H1 (cell line): ENCODE results near the gene DHPS. TPM values are rescaled to one million over a fixed set of nuclear protein-coding genes. Genes with fewer than 3 reads are reported as not detected.

ENCODE experiments used
- CTCF ChIA-PET: fragments of 300-600 bp; sonication (Branson Sonifier 250); formaldehyde crosslinking; loops from one replicate; lab custom pipeline; 2021; ENCODE audit not compliant: partially characterized antibody; lab: Charles Lee
- POLR2A ChIA-PET: fragments of 300-600 bp; sonication (Branson Sonifier 250); formaldehyde crosslinking; loops from one replicate; lab custom pipeline; 2021; ENCODE audit warnings: inconsistent platforms; ENCODE audit not compliant: partially characterized antibody; lab: Charles Lee
- DNase-seq, 2 experiments: peaks; one replicate each; pipeline versions ENCODE4 v3.0.0 to v3.0.0-alpha.2; 2010 to 2022; ENCODE audit warnings: low spot score in 2 of 2, low read depth in 1 of 2, mixed read lengths in 1 of 2
- FAIRE-seq: peaks from 2 replicates; lab custom pipeline; 2011; peaks lifted over from hg19 to GRCh38; lab: Jason Lieb, UNC
- H2AFZ ChIP-seq: 2 replicates; pipeline ENCODE4 v1.8.1; 2012; ENCODE audit warnings: low read length, inconsistent platforms
- H2AK5ac ChIP-seq: 2 replicates; pipeline ENCODE4 v1.6.1; 2013; ENCODE audit warnings: low read depth, low read length
- H2BK120ac ChIP-seq: replicated peaks from 2 replicates; pipeline ENCODE3; 2013; ENCODE audit warnings: low read depth, low read length, inconsistent platforms
- H2BK12ac ChIP-seq: 2 replicates; pipeline ENCODE4 v1.6.1; 2013; ENCODE audit warnings: low read depth, low read length
- H2BK15ac ChIP-seq: 2 replicates; pipeline ENCODE4 v1.6.1; 2013; ENCODE audit warnings: low read length
- H2BK20ac ChIP-seq: 2 replicates; pipeline ENCODE4 v1.6.1; 2013; ENCODE audit warnings: low read length
- H2BK5ac ChIP-seq: 2 replicates; pipeline ENCODE4 v1.6.1; 2013; ENCODE audit warnings: low read depth, low read length
- H3K14ac ChIP-seq: 2 replicates; pipeline ENCODE4 v1.6.1; 2013; ENCODE audit warnings: inconsistent platforms; ENCODE audit not compliant: insufficient read length
- H3K18ac ChIP-seq: 2 replicates; pipeline ENCODE4 v1.6.1; 2013; ENCODE audit warnings: low read length; ENCODE audit errors: extremely low read depth
- H3K23ac ChIP-seq: 2 replicates; pipeline ENCODE4 v1.6.1; 2013; ENCODE audit warnings: inconsistent platforms; ENCODE audit not compliant: insufficient read length
- H3K23me2 ChIP-seq: 2 replicates; pipeline ENCODE4 v1.6.1; 2013; ENCODE audit warnings: low read depth, low read length
- H3K27ac ChIP-seq: 2 replicates; pipeline ENCODE4 v1.6.1; 2011; ENCODE audit warnings: low read depth, low read length, inconsistent platforms
- H3K27me3 ChIP-seq, 4 experiments: replicated peaks in 1 of 4; 1 replicate in 1 of 4; 2 replicates in 3 of 4; pipeline versions ENCODE4 v1.6.1 to v1.8.1; 2011 to 2013; ENCODE audit warnings: low read length in 3 of 4, mild to moderate bottlenecking in 3 of 4, inconsistent platforms in 2 of 4, mixed read lengths in 2 of 4, moderate library complexity in 1 of 4; ENCODE audit not compliant: control insufficient read depth in 3 of 4, insufficient read depth in 3 of 4; ENCODE audit errors: extremely low read depth in 1 of 4
- H3K36me3 ChIP-seq, 4 experiments: 2 replicates each; pipeline versions ENCODE4 v1.6.1 to v1.8.1; 2011 to 2013; ENCODE audit warnings: mild to moderate bottlenecking in 4 of 4, low read length in 3 of 4, moderate library complexity in 2 of 4, control low read depth in 1 of 4, inconsistent platforms in 1 of 4; ENCODE audit not compliant: insufficient read depth in 4 of 4, control insufficient read depth in 2 of 4
- H3K4ac ChIP-seq: replicated peaks from 2 replicates; pipeline ENCODE3; 2013; ENCODE audit warnings: low read length, low read depth, mixed read lengths, inconsistent platforms; ENCODE audit not compliant: insufficient read length
- H3K4me1 ChIP-seq, 4 experiments: replicated peaks in 1 of 4; 1 replicate in 1 of 4; 2 replicates in 3 of 4; pipeline versions ENCODE4 v1.6.1 to v1.8.1; 2011 to 2013; ENCODE audit warnings: low read length in 3 of 4, inconsistent platforms in 2 of 4, mixed read lengths in 1 of 4; ENCODE audit not compliant: insufficient read depth in 4 of 4, control insufficient read depth in 3 of 4
- H3K4me2 ChIP-seq, 2 experiments: 2 replicates each; pipeline versions ENCODE4 v1.6.1 to v1.8.1; 2011 to 2013; ENCODE audit warnings: low read depth in 2 of 2, low read length in 2 of 2, control low read depth in 1 of 2, inconsistent platforms in 1 of 2, mild to moderate bottlenecking in 1 of 2; ENCODE audit not compliant: insufficient read depth in 1 of 2
- H3K4me3 ChIP-seq, 4 experiments: fragments of 200-600, 300-600 bp in 1 of 4; sonication (generic), shearing (Covaris generic), sonication (Bioruptor Twin) in 1 of 4; 2 replicates each; pipeline versions ENCODE4 v1.5.1 to v1.8.1; 2011 to 2016; ENCODE audit warnings: low read length in 4 of 4, low read depth in 3 of 4, control low read depth in 2 of 4, inconsistent platforms in 2 of 4, mild to moderate bottlenecking in 2 of 4, mixed read lengths in 1 of 4, moderate library complexity in 1 of 4; ENCODE audit not compliant: insufficient read depth in 2 of 4; ENCODE audit errors: extremely low read depth in 1 of 4
- H3K56ac ChIP-seq: replicated peaks from 2 replicates; pipeline ENCODE3; 2013; ENCODE audit warnings: low read depth, mild to moderate bottlenecking, mixed read lengths, low read length, inconsistent platforms; ENCODE audit not compliant: insufficient read length
- H3K79me1 ChIP-seq: 2 replicates; pipeline ENCODE4 v1.6.1; 2013; ENCODE audit warnings: low read depth, low read length, control low read depth
- H3K79me2 ChIP-seq, 2 experiments: 2 replicates each; pipeline versions ENCODE4 v1.6.1 to v1.8.1; 2012 to 2013; ENCODE audit warnings: low read length in 2 of 2, mild to moderate bottlenecking in 2 of 2, inconsistent platforms in 1 of 2; ENCODE audit not compliant: insufficient read depth in 2 of 2, control insufficient read depth in 1 of 2
- H3K9ac ChIP-seq, 4 experiments: replicated peaks in 1 of 4; 1 replicate in 1 of 4; 2 replicates in 3 of 4; pipeline versions ENCODE4 v1.6.1 to v1.8.1; 2011 to 2013; ENCODE audit warnings: low read depth in 3 of 4, low read length in 3 of 4, control low read depth in 2 of 4, mild to moderate bottlenecking in 2 of 4, moderate library complexity in 2 of 4, inconsistent platforms in 1 of 4; ENCODE audit errors: extremely low read depth in 1 of 4
- H3K9me3 ChIP-seq, 2 experiments: 2 replicates each; pipeline versions ENCODE4 v1.6.1 to v1.8.1; 2012 to 2013; ENCODE audit warnings: mild to moderate bottlenecking in 2 of 2, moderate library complexity in 2 of 2, control low read depth in 1 of 2, inconsistent platforms in 1 of 2, low read depth in 1 of 2, low read length in 1 of 2, mixed read lengths in 1 of 2; ENCODE audit not compliant: insufficient read depth in 2 of 2
- H4K20me1 ChIP-seq, 2 experiments: replicated peaks in 1 of 2; 2 replicates each; pipeline versions ENCODE3 to v1.8.1; 2011 to 2013; ENCODE audit warnings: inconsistent platforms in 2 of 2, low read length in 2 of 2, mild to moderate bottlenecking in 1 of 2; ENCODE audit not compliant: insufficient read depth in 2 of 2, control insufficient read depth in 1 of 2
- H4K5ac ChIP-seq: 2 replicates; pipeline ENCODE4 v1.6.1; 2013; ENCODE audit warnings: low read length, low read depth, mixed read lengths, inconsistent platforms; ENCODE audit not compliant: insufficient read length
- H4K8ac ChIP-seq: 2 replicates; pipeline ENCODE4 v1.8.0; 2013; ENCODE audit warnings: mild to moderate bottlenecking, moderate library complexity, low read length, inconsistent platforms; ENCODE audit not compliant: insufficient read depth; ENCODE audit errors: extremely low read depth
- H4K91ac ChIP-seq: replicated peaks from 2 replicates; pipeline ENCODE3; 2013; ENCODE audit warnings: low read length, mixed read lengths, inconsistent platforms; ENCODE audit not compliant: insufficient read length
- CHD2 ChIP-seq: IDR thresholded peaks from 2 replicates; pipeline ENCODE4 v1.6.1; 2012; ENCODE audit warnings: low read length, improper control_type of control experiment
- CTBP2 ChIP-seq: IDR thresholded peaks from 2 replicates; pipeline ENCODE4 v1.7.0; 2011; ENCODE audit warnings: borderline replicate concordance, mild to moderate bottlenecking, moderate library complexity, mixed read lengths, low read length; ENCODE audit not compliant: insufficient read depth, insufficient read length
- EGR1 ChIP-seq: IDR thresholded peaks from 2 replicates; pipeline ENCODE4 v1.6.1; 2011; ENCODE audit warnings: low read depth, low read length, borderline replicate concordance
- EP300 ChIP-seq, 2 experiments: IDR thresholded peaks; 1 replicate in 1 of 2; 2 replicates in 1 of 2; pipeline ENCODE4 v1.6.1; 2011 to 2012; ENCODE audit warnings: low read depth in 2 of 2, low read length in 2 of 2, mild to moderate bottlenecking in 2 of 2, borderline replicate concordance in 1 of 2, inconsistent platforms in 1 of 2, moderate library complexity in 1 of 2
- FOSL1 ChIP-seq: IDR thresholded peaks from 2 replicates; pipeline ENCODE4 v1.6.1; 2011; ENCODE audit warnings: mild to moderate bottlenecking, low read depth, low read length, moderate library complexity; ENCODE audit not compliant: insufficient read depth
- HDAC2 ChIP-seq, 2 experiments: fragments of 300-600 bp in 1 of 2; sonication (generic) in 1 of 2; IDR thresholded peaks; 2 replicates each; pipeline ENCODE4 v1.6.1; 2011 to 2012; ENCODE audit warnings: low read depth in 2 of 2, low read length in 2 of 2, mild to moderate bottlenecking in 2 of 2, moderate library complexity in 2 of 2, borderline replicate concordance in 1 of 2, inconsistent platforms in 1 of 2
- JUN ChIP-seq: IDR thresholded peaks from 2 replicates; pipeline ENCODE4 v1.6.1; 2011; ENCODE audit warnings: low read depth, mild to moderate bottlenecking, improper control_type of control experiment, low read length
- KDM1A ChIP-seq: fragments of 200-600, 300-600 bp; sonication (generic); IDR thresholded peaks from 2 replicates; pipeline ENCODE4 v1.7.1; 2016; ENCODE audit warnings: mild to moderate bottlenecking, low read length, borderline replicate concordance
- POLR2A ChIP-seq, 2 experiments: IDR thresholded peaks; 1 replicate in 1 of 2; 2 replicates in 1 of 2; pipeline ENCODE4 v1.6.1; 2011; ENCODE audit warnings: low read depth in 2 of 2, low read length in 2 of 2, mild to moderate bottlenecking in 2 of 2; ENCODE audit errors: control extremely low read depth in 1 of 2
- POU5F1 ChIP-seq: IDR thresholded peaks from 2 replicates; pipeline ENCODE4 v1.6.1; 2011; ENCODE audit warnings: low read depth, mild to moderate bottlenecking, low read length, moderate library complexity
- RNF2 ChIP-seq: fragments of 200-900, 300-1000 bp; sonication (generic); IDR thresholded peaks from 2 replicates; pipeline ENCODE4 v1.7.1; 2016; ENCODE audit warnings: borderline replicate concordance, low read depth, mild to moderate bottlenecking, antibody characterized with exemption, low read length; ENCODE audit not compliant: poor library complexity, severe bottlenecking; ENCODE audit errors: missing control alignments
- SIN3A ChIP-seq, 2 experiments: IDR thresholded peaks in 1 of 2; conservative IDR thresholded peaks in 1 of 2; 2 replicates each; pipeline ENCODE4 v1.6.1; 2011 to 2012; ENCODE audit warnings: low read length in 2 of 2, improper control_type of control experiment in 1 of 2, low read depth in 1 of 2, mild to moderate bottlenecking in 1 of 2
- SIRT6 ChIP-seq: IDR thresholded peaks from one replicate; pipeline ENCODE4 v1.7.1; 2012; ENCODE audit warnings: low read length, inconsistent platforms
- WGBS, 2 experiments: shearing (Covaris generic) in 1 of 2; methylation state at CpG; one replicate each; pipeline versions ENCODE4 v1.1.6 to v1.1.7; 2013 to 2015; ENCODE audit warnings: low lambda C conversion rate in 2 of 2, mixed read lengths in 2 of 2, inconsistent platforms in 1 of 2, low coverage in 1 of 2, missing lambda C conversion rate in 1 of 2; ENCODE audit not compliant: insufficient replicate concordance in 2 of 2, insufficient coverage in 1 of 2, insufficient read length in 1 of 2; ENCODE audit errors: extremely low coverage in 1 of 2, missing lambda C conversion rate in 1 of 2; 5-methylcytosine and 5-hydroxymethylcytosine counted together
- polyA plus RNA-seq, 7 experiments: library from polyadenylated mRNA; depleted of rRNA in 3 of 7; stranded (reverse) in 5 of 7; unstranded in 2 of 7; fragments of >200 nt in 5 of 7; fragments of 200-250 nt in 2 of 7; gene quantifications; 1 replicate in 5 of 7; 2 replicates in 1 of 7; 4 replicates in 1 of 7; pipeline versions ENCODE4 v1.2.1 to v1.2.3, GENCODE V29; 2011 to 2013; ENCODE audit warnings: missing spikeins in 2 of 7, mixed read lengths in 2 of 7
- total RNA-seq: library from RNA; stranded (reverse); fragmentation: NEBNext Ultra II Directional; extraction: Animal tissue kit (Norgen Biotek cat#: 25700); gene quantifications from 2 replicates; pipeline ENCODE4 v1.2.1, GENCODE V29; 2021

DHPS gene
- total and polyA plus RNA-seq, 2 of the 8 experiments (the other 6 are each of a cell fraction or from before 2014, with no cell fraction given) = 86.6 to 99.6 TPM

GRCh38 chr19:12649941-12650340 is 31.7 kb downstream of the DHPS start:
- Histone ChIP-seq H4K8ac (no peak overlapping the region), H3K27ac (no peak overlapping the region), H3K4ac (no peak overlapping the region), H3K56ac (no peak overlapping the region), H2BK12ac (no peak overlapping the region; the same call in 1 of the 2 replicates), H3K27me3 (no peaks in the 10 kb centered on the region), H3K4me1 (no peaks in the 10 kb centered on the region), H2BK20ac (no peak overlapping the region), H4K20me1 (no peaks in the 10 kb centered on the region), H3K23me2 (no peaks in the 10 kb centered on the region), H3K79me1 (no peaks in the 10 kb centered on the region), H2AK5ac (no peak overlapping the region), H4K5ac (no peak overlapping the region), H2AFZ (no peak overlapping the region), H3K36me3 (peaks cover under 1 to 5% (median 2%) of the 10 kb centered on the region in 4 experiments; a peak in 6 of 8 replicates), H2BK120ac (no peak overlapping the region), H3K4me3 (no peak overlapping the region), H4K91ac (no peak overlapping the region), H3K79me2 (no peaks in the 10 kb centered on the region), H3K4me2 (no peak overlapping the region), H3K18ac (no peak overlapping the region), H3K14ac (no peak overlapping the region), H3K9me3 (peaks cover 0 to 4% of the 10 kb centered on the region in 2 experiments; a peak in 1 of 4 replicates), H3K9ac (no peak overlapping the region), H3K23ac (no peak overlapping the region), H2BK5ac (no peak overlapping the region), H2BK15ac (no peak overlapping the region)
- no peak for FAIRE-seq
- POLR2A ChIA-PET = interaction anchor here (1.4 to 1.7 kb wide), 3 partner anchors 17 to 39 kb away, joined by 4 to 7 read pairs (median 6); partner anchors contain the start of genes MAN2B1, WDR83 and ZNF791
- DNase-seq = no peak
- 97% methylated on average over 10 of the region's 10 CpGs; no CpG with 5 or more reads in 1 of the 2 experiments for WGBS, 2 experiments
- CTCF ChIA-PET = interaction anchor here (0.6 to 1.6 kb wide), 6 partner anchors 10 to 221 kb away, joined by 3 to 13 read pairs (median 6); no protein-coding TSS in a partner anchor
- TF ChIP-seq CTBP2 = no peak
- no peak for TF ChIP-seq FOSL1
- no peak for TF ChIP-seq EGR1
- TF ChIP-seq HDAC2 (IDR thresholded peaks at IDR 0.05; ENCODE audit: borderline replicate concordance in 1 of 2, low read depth in 2 of 2, low read length in 2 of 2) = no peak
- TF ChIP-seq RNF2 = no peak
- TF ChIP-seq POLR2A (IDR thresholded peaks at IDR 0.05; ENCODE audit: control extremely low read depth in 1 of 2, low read depth in 2 of 2, low read length in 2 of 2) = no peak
- TF ChIP-seq EP300 (IDR thresholded peaks at IDR 0.05; ENCODE audit: borderline replicate concordance in 1 of 2, low read depth in 2 of 2, low read length in 2 of 2) = no peak
- no peak for TF ChIP-seq KDM1A
- TF ChIP-seq JUN = no peak
- no peak for TF ChIP-seq CHD2
- TF ChIP-seq POU5F1 = no peak
- no peak for TF ChIP-seq SIN3A (conservative IDR thresholded peaks at IDR 0.05 in 1 of 2, IDR thresholded peaks at IDR 0.05 in 1 of 2; ENCODE audit: low read depth in 1 of 2, low read length in 2 of 2)
- no peak for TF ChIP-seq SIRT6
